ENCODE measurements around the gene POU3F3.

POU3F3 gene

DNA sequence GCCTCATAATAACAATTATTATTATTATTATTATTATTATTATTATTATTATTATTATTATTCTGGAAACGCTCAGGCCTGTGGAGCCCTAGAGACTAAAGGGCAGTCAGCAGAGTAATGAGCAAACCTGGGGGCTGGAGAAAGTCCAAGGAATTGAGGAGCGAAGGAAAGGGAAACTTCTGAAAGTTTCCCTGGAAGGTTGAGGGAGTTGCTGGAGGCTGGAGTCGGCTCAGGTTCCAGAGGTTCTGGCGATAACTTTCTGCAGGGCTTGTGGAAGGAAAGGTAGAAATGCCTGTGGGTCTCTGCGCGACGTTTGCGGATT lies 9.2 kb downstream of the POU3F3 start:
- TF ChIP-seq, protein P1, sequence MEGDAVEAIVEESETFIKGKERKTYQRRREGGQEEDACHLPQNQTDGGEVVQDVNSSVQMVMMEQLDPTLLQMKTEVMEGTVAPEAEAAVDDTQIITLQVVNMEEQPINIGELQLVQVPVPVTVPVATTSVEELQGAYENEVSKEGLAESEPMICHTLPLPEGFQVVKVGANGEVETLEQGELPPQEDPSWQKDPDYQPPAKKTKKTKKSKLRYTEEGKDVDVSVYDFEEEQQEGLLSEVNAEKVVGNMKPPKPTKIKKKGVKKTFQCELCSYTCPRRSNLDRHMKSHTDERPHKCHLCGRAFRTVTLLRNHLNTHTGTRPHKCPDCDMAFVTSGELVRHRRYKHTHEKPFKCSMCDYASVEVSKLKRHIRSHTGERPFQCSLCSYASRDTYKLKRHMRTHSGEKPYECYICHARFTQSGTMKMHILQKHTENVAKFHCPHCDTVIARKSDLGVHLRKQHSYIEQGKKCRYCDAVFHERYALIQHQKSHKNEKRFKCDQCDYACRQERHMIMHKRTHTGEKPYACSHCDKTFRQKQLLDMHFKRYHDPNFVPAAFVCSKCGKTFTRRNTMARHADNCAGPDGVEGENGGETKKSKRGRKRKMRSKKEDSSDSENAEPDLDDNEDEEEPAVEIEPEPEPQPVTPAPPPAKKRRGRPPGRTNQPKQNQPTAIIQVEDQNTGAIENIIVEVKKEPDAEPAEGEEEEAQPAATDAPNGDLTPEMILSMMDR (conservative IDR thresholded peaks at IDR 0.05; ENCODE audit: low read depth, low read length), result no peak
- no peak for DNase-seq (ENCODE audit: low read depth)
- H3K4me3 ChIP-seq (ENCODE audit: low read length), result no peak overlapping the region

- no peak overlapping the region for H3K4me3 ChIP-seq (ENCODE audit: low read length)
- TF ChIP-seq, protein P1 (conservative IDR thresholded peaks at IDR 0.05; ENCODE audit: low read depth, low read length), result no peak
- DNase-seq (ENCODE audit: low read depth), result no peak
Observed at GRCh38 chr2:104863468-104864279, 9.8 kb downstream of the POU3F3 start.

GRCh38 chr2:104864280-104865095 lies 10.6 kb downstream of the POU3F3 start:
- TF ChIP-seq, protein P1 (conservative IDR thresholded peaks at IDR 0.05; ENCODE audit: low read depth, low read length), result no peak
- H3K4me3 ChIP-seq (ENCODE audit: low read length), result no peak overlapping the region
- no peak for DNase-seq (ENCODE audit: low read depth)

GRCh38 chr2:104865096-104865470 lies 11.2 kb downstream of the POU3F3 start:
- no peak for DNase-seq (ENCODE audit: low read depth)
- no peak overlapping the region for H3K4me3 ChIP-seq (ENCODE audit: low read length)
- TF ChIP-seq, protein P1 (conservative IDR thresholded peaks at IDR 0.05; ENCODE audit: low read depth, low read length), result no peak

DNA sequence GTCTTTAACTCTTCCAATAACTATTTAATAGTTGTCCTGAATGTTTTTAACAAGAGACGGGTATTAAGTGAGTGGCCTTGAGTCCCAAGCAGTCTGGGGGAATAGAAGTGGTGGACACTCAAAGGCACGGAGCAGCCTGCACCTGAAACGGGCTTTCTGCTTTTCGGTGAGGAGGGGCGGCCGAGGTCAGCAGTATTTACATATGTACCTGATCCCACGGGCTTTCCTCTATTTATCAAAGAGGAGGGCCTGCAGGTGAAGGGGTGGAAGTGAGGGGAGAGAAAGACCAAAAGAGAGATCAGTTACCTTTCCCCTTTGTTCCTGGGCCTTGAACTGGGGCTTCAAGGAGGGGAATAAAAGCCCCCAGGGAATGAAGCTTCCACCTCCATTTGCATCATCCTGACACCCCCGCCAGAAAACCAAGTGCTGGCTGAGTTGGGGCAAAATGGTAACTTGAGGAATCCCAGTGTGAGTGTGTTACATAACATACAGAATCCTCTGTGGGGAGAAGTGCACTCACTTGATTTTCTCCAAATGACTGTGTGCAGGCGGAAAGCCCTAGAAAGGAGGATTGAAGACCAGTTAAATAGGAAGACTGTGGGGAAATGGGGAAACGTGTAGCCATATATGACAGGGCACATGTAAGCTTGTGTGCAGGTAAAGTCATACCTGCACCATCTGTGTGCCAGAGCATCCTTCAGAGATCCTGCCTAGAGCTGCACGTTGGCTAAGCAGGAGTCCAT lies 12.4 kb downstream of the POU3F3 start:
- no peak overlapping the region for H3K4me3 ChIP-seq (ENCODE audit: low read length)

GRCh38 chr2:104866883-104867812 lies 13.2 kb downstream of the POU3F3 start:
- no peak for DNase-seq (ENCODE audit: low read depth)
- TF ChIP-seq, protein P1 (conservative IDR thresholded peaks at IDR 0.05; ENCODE audit: low read depth, low read length), result no peak
- no peak overlapping the region for H3K4me3 ChIP-seq (ENCODE audit: low read length)

More for the DNA sequence above, 12.4 kb downstream of the POU3F3 start:
- no peak for DNase-seq (ENCODE audit: low read depth)
- TF ChIP-seq, protein P1 (conservative IDR thresholded peaks at IDR 0.05; ENCODE audit: low read depth, low read length), result no peak

Measured in retinal pigment epithelial cell (primary cell).